D721Med (cell line): ENCODE measurements around the gene IFT43.

Experiments used
- DNase-seq: peaks from one replicate; pipeline ENCODE4 v3.0.0; 2011; ENCODE audit warnings: low spot score; ENCODE audit not compliant: insufficient read length
- FAIRE-seq: peaks from 2 replicates; lab custom pipeline; 2011; peaks lifted over from hg19 to GRCh38; lab: Jason Lieb, UNC
- CTCF ChIP-seq: IDR thresholded peaks from 2 replicates; pipeline ENCODE4 v1.5.1; 2012; ENCODE audit warnings: mild to moderate bottlenecking, control low read depth; ENCODE audit not compliant: insufficient read depth; ENCODE audit errors: missing control alignments

The IFT43 gene

GRCh38 chr14:76053572-76054355, 68.2 kb downstream of the IFT43 start:
- no peak for DNase-seq
- no peak for FAIRE-seq
- TF ChIP-seq CTCF = no peak

- DNase-seq (no peak), FAIRE-seq (no peak)
- TF ChIP-seq CTCF = no peak
These were observed 69.8 kb downstream of the IFT43 start for GRCh38 chr14:76055330-76055729.

GRCh38 chr14:76056128-76056527, 70.6 kb downstream of the IFT43 start:
- FAIRE-seq (no peak), DNase-seq (no peak)
- peak; percentile 38 for TF ChIP-seq CTCF

- DNase-seq (no peak), FAIRE-seq (no peak)
These were observed 72.4 kb downstream of the IFT43 start for GRCh38 chr14:76057914-76058313.

GRCh38 chr14:76063327-76063726, 77.8 kb downstream of the IFT43 start:
- DNase-seq (no peak), FAIRE-seq (no peak)
- no peak for TF ChIP-seq CTCF

More at GRCh38 chr14:76057914-76058313, 72.4 kb downstream of the IFT43 start:
- TF ChIP-seq CTCF = no peak

- no peak for TF ChIP-seq CTCF
- DNase-seq = no peak
- no peak for FAIRE-seq
These were observed 80.0 kb downstream of the IFT43 start for GRCh38 chr14:76065519-76065918.

GRCh38 chr14:76067536-76067935, 82.0 kb downstream of the IFT43 start:
- FAIRE-seq (no peak), DNase-seq (no peak)
- TF ChIP-seq CTCF = no peak
